ENCODE data around the gene RPS6KA2. TPM values are rescaled to one million over a fixed set of nuclear protein-coding genes. Genes with fewer than 3 reads are reported as not detected.

The RPS6KA2 gene
- total RNA-seq, 2 donors from 2014 or later: 78.6 to 131 TPM

- TF ChIP-seq CTCF (IDR thresholded peaks at IDR 0.05): no peak
- no peak overlapping the region for H3K4me3 ChIP-seq
- H3K27ac ChIP-seq: no peak overlapping the region
- no peaks in the 10 kb centered on the region for H3K9me3 ChIP-seq
- no peak for DNase-seq (ENCODE audit: low spot score)
- H3K4me1 ChIP-seq: peaks cover 0 to 19% of the 10 kb centered on the region in 2 donors
- H3K27me3 ChIP-seq: no peaks in the 10 kb centered on the region
- no peaks in the 10 kb centered on the region for H3K36me3 ChIP-seq
These were observed 45.1 kb upstream of the RPS6KA2 start for GRCh38 chr6:166672146-166672545.

- no peak for TF ChIP-seq CTCF (IDR thresholded peaks at IDR 0.05)
- Histone ChIP-seq H3K9me3 (no peaks in the 10 kb centered on the region), H3K27me3 (no peaks in the 10 kb centered on the region), H3K36me3 (no peaks in the 10 kb centered on the region), H3K4me1 (peaks cover 0 to 19% of the 10 kb centered on the region in 2 donors), H3K27ac (no peak overlapping the region), H3K4me3 (no peak overlapping the region)
- no peak for DNase-seq (ENCODE audit: low spot score)
These were observed 44.5 kb upstream of the RPS6KA2 start for GRCh38 chr6:166671434-166672081.

GRCh38 chr6:166670894-166671293 is 43.8 kb upstream of the RPS6KA2 start:
- H3K27me3 ChIP-seq: no peaks in the 10 kb centered on the region
- TF ChIP-seq CTCF (IDR thresholded peaks at IDR 0.05): no peak
- H3K36me3 ChIP-seq: no peaks in the 10 kb centered on the region
- H3K27ac ChIP-seq: no peak overlapping the region
- H3K9me3 ChIP-seq: no peaks in the 10 kb centered on the region
- no peak for DNase-seq (ENCODE audit: low spot score)
- peaks cover 0 to 19% of the 10 kb centered on the region in 2 donors for H3K4me1 ChIP-seq
- no peak overlapping the region for H3K4me3 ChIP-seq

- Histone ChIP-seq H3K9me3 (no peaks in the 10 kb centered on the region), H3K27ac (no peak overlapping the region)
- no peak for TF ChIP-seq CTCF (IDR thresholded peaks at IDR 0.05)
These were observed 43.0 kb upstream of the RPS6KA2 start for GRCh38 chr6:166670013-166670412.

DNA sequence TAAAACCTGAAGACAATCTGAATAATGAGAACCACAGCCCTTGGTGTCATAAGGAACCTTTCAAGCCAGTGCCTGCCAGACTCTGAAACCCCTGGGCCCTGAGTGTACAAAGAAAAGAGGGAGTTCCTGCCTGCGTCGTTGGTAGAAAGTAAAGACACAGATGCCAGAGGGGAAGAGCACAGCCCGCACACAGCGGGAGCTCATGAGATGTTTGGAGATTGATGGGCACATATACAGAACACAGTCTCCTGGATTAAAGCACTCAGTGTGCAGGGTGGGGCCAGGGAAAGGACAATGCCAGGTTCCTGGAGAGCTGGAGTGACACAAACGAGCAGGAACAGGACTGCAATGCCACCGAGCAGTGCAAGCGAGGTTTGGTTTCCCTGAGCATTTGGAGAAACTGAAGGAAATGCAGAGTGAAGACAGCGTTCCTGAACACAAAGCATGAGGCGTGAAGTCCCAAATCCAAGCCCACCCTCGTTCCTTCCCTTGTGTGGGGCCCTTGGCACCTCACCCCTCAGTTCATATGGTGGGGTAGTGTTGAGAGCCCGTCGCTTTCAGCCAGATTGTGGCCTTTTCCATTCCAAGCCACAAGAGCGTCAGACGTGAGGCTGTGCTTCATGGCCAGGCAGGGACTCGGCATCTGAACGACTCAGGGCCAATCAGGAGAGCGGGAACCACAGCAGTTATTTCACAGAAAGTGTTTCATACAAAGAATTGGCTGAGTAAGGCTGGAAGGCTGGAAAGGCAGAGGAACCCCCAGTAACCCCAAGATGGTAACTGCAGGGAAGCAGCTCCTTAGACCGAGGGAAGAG is 41.0 kb upstream of the RPS6KA2 start:
- Histone ChIP-seq H3K4me1 (peaks cover 0 to 12% of the 10 kb centered on the region in 2 donors), H3K27ac (no peak overlapping the region), H3K4me3 (no peak overlapping the region), H3K9me3 (no peaks in the 10 kb centered on the region), H3K27me3 (no peaks in the 10 kb centered on the region), H3K36me3 (no peaks in the 10 kb centered on the region)
- TF ChIP-seq CTCF (IDR thresholded peaks at IDR 0.05): no peak
- no peak for DNase-seq (ENCODE audit: low spot score)

More at GRCh38 chr6:166670013-166670412, 43.0 kb upstream of the RPS6KA2 start:
- no peak overlapping the region for H3K4me3 ChIP-seq
- no peaks in the 10 kb centered on the region for H3K36me3 ChIP-seq
- peaks cover 0 to 19% of the 10 kb centered on the region in 2 donors for H3K4me1 ChIP-seq
- no peak for DNase-seq (ENCODE audit: low spot score)
- H3K27me3 ChIP-seq: no peaks in the 10 kb centered on the region

Measured in right atrium auricular region (tissue), 2 donors.